ENCODE results near the gene MAP2K6. TPM values are rescaled to one million over a fixed set of nuclear protein-coding genes. Genes with fewer than 3 reads are reported as not detected.
A peak's percentile ranks its signal among the peaks of the same experiment; 100 is the strongest.

MAP2K6 gene
- total RNA-seq, 2 donors from 2014 or later: 5.4 to 14.1 TPM

GRCh38 chr17:69579961-69580677 lies 165.6 kb downstream of the MAP2K6 start:
- TF ChIP-seq POLR2AphosphoS5 (IDR thresholded peaks at IDR 0.05): no peak
- WGBS: 93% methylated on average over 5 of the region's 5 CpGs
- intact Hi-C loops (cut with DNase I): no loop called here
- Histone ChIP-seq H3K27ac (no peak overlapping the region), H3K4me3 (no peak overlapping the region), H3K36me3 (no peaks in the 10 kb centered on the region), H3K4me1 (replicated peaks) (no peaks in the 10 kb centered on the region), H3K27me3 (replicated peaks; ENCODE audit: insufficient read depth) (no peaks in the 10 kb centered on the region), H3K9me3 (no peaks in the 10 kb centered on the region)
- no peak for DNase-seq (ENCODE audit: low spot score)

DNA sequence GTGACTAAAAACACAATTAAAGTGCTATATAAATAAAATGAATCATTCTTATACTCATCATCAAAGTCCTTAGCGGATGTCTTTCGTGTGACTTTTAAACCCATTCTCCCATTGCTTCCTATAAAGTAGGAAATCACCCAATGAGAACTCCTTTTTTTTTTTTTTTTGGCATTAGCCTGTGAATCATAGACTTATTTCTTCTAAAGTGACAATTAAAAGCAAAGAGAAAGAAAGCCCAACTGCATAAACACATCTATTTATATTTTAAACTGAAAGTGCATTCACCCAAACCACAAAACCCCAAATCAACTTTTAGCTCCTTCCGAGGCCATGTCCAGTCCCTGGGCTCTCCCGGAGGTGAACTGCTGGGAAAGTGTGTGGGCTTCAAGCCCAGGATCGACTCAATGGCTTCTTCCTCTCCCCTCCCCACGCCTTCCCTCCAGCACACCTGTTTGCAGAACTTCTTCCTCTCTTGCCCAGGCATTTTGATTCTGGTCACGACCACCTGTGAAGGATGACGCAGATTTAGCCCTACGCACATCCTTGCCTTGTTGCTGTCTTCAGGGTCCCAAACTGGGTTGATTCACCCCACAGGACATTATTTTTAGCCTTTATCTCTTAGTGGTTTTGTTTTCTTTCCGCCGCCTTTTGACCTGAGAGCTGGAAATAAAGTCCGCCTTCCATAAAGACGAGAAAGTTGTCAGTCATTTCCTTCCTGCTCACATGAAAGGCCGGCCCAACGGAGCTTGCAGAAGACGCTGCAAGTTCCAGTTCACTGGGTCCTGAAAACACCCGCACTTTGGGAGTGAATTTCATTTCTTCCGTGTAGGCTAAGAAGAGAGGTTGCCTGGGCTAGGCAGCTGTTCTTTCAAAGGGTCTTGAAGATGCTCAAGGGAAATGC lies 166.8 kb downstream of the MAP2K6 start:
- intact Hi-C loops (cut with DNase I): no loop called here

DNA sequence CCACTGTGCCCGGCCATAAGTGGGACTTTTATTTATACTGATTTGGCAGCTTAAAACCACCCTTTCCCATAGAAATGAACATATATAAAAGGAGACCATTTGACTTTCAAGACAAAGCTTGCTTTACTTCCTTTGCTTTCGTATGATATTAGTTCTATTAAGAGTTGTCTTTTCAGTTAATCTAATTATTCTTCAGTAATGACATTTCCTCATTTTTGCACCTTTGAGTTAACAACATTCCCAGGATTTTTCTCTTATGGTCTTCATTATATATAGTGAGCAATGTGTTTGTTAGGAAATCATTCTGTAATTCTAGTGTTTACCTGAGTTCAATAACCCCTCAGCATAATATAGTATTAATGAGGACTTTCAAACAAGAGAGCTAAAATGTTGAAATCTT lies 173.8 kb downstream of the MAP2K6 start:
- Histone ChIP-seq H3K36me3 (no peaks in the 10 kb centered on the region), H3K9me3 (no peaks in the 10 kb centered on the region), H3K27me3 (replicated peaks; ENCODE audit: insufficient read depth) (no peaks in the 10 kb centered on the region), H3K4me3 (no peak overlapping the region), H3K27ac (no peak overlapping the region), H3K4me1 (replicated peaks) (no peaks in the 10 kb centered on the region)
- no peak for DNase-seq (ENCODE audit: low spot score)
- WGBS: 47% methylated on average over 2 of the region's 2 CpGs
- no peak for TF ChIP-seq POLR2A (IDR thresholded peaks at IDR 0.05)
- TF ChIP-seq POLR2AphosphoS5 (IDR thresholded peaks at IDR 0.05): no peak
- no peak for TF ChIP-seq CTCF (IDR thresholded peaks at IDR 0.05)
- intact Hi-C loops (cut with DNase I): no loop called here

More for the DNA sequence above, 166.8 kb downstream of the MAP2K6 start:
- WGBS: 53% methylated on average over 18 of the region's 18 CpGs
- H3K9me3 ChIP-seq: no peaks in the 10 kb centered on the region
- H3K4me1 ChIP-seq (replicated peaks): no peaks in the 10 kb centered on the region
- H3K27ac ChIP-seq: no peak overlapping the region
- no peaks in the 10 kb centered on the region for H3K27me3 ChIP-seq (replicated peaks; ENCODE audit: insufficient read depth)
- H3K4me3 ChIP-seq: no peak overlapping the region
- no peaks in the 10 kb centered on the region for H3K36me3 ChIP-seq
- TF ChIP-seq POLR2A (IDR thresholded peaks at IDR 0.05) (no peak), CTCF (IDR thresholded peaks at IDR 0.05) (no peak), POLR2AphosphoS5 (IDR thresholded peaks at IDR 0.05) (no peak)
- no peak for DNase-seq (ENCODE audit: low spot score)

GRCh38 chr17:69588827-69589239 lies 174.3 kb downstream of the MAP2K6 start:
- H3K27ac ChIP-seq: no peak overlapping the region
- H3K36me3 ChIP-seq: no peaks in the 10 kb centered on the region
- peak; percentile 4 for DNase-seq (ENCODE audit: low spot score)
- 20% methylated on average over 5 of the region's 5 CpGs for WGBS
- intact Hi-C loops (cut with DNase I): no loop called here
- no peaks in the 10 kb centered on the region for H3K9me3 ChIP-seq
- TF ChIP-seq POLR2AphosphoS5 (IDR thresholded peaks at IDR 0.05): peak; percentile 43
- no peak for TF ChIP-seq CTCF (IDR thresholded peaks at IDR 0.05)
- H3K4me3 ChIP-seq: no peak overlapping the region
- no peaks in the 10 kb centered on the region for H3K4me1 ChIP-seq (replicated peaks)
- H3K27me3 ChIP-seq (replicated peaks; ENCODE audit: insufficient read depth): no peaks in the 10 kb centered on the region

- no peak for DNase-seq (ENCODE audit: low spot score)
- TF ChIP-seq POLR2A (IDR thresholded peaks at IDR 0.05) (no peak), POLR2AphosphoS5 (IDR thresholded peaks at IDR 0.05) (no peak), CTCF (IDR thresholded peaks at IDR 0.05) (no peak)
- WGBS: 91% methylated on average over 1 of the region's 1 CpG
- Histone ChIP-seq H3K27me3 (replicated peaks; ENCODE audit: insufficient read depth) (no peaks in the 10 kb centered on the region), H3K4me3 (no peak overlapping the region), H3K36me3 (no peaks in the 10 kb centered on the region), H3K4me1 (replicated peaks) (no peaks in the 10 kb centered on the region), H3K27ac (no peak overlapping the region), H3K9me3 (no peaks in the 10 kb centered on the region)
- intact Hi-C loops (cut with DNase I): no loop called here
Measured at GRCh38 chr17:69590671-69591070, 176.2 kb downstream of the MAP2K6 start.
